ENCODE data around the gene BCAM.
"Not testable (repeated sequence)": the region's sequence is repeated elsewhere in the genome, so short reads cannot be mapped to it uniquely, and the experiment has no call there.

BCAM gene

DNA sequence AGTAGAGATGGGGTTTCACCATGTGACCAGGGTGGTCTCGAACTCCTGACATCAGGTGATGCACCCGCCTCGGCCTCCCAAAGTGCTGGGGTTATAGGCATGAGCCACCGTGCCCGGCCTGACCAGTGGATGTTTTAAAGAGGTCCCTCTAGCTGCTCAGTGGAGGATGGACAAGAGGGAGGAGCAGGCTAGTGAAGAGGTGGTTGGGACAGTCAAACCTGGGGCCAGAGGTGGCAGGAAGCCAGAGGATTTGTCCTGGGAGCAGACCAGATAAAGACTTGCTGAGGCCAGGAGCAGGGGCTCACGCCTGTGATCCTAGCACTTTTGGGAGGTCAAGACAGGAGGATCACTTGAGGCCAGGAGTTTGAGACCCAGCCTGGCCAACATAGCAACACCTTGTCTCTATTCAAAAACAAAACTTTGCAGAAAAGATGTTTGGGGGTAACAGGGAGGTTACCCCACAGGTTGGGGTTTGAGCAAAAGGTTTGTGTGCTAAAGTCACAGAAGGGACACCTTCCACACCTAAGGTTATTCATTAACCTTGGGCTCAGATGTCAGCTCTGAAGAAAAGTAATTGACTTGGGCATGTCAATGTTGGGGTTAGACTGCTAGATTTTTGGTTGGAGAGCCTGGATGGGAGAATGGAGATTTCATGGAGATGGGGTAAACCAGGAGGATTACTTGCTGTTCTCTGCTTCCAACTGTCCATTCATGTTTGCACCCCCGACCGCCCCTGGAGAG is 9.0 kb downstream of the BCAM start:
- no peak for DNase-seq (ENCODE audit: low read depth)

DNA sequence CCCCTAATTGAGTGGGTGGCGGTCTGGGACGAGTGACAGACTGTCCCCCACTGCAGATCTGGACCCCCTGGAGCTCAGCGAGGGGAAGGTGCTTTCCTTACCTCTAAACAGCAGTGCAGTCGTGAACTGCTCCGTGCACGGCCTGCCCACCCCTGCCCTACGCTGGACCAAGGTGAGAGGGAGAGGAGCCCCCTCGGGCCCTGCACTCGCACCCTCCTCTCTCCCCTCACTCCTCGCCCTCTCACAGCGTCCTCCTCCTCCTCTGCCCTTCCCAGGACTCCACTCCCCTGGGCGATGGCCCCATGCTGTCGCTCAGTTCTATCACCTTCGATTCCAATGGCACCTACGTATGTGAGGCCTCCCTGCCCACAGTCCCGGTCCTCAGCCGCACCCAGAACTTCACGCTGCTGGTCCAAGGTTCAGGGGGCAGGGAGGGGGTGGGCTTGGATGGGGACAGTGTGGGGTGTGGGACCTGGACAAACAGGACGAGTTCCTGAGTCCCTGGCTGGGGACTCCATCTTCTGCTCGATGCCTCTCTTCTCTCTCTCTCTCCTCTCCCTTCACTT is 9.6 kb downstream of the BCAM start:
- DNase-seq (ENCODE audit: low read depth) = no peak

DNA sequence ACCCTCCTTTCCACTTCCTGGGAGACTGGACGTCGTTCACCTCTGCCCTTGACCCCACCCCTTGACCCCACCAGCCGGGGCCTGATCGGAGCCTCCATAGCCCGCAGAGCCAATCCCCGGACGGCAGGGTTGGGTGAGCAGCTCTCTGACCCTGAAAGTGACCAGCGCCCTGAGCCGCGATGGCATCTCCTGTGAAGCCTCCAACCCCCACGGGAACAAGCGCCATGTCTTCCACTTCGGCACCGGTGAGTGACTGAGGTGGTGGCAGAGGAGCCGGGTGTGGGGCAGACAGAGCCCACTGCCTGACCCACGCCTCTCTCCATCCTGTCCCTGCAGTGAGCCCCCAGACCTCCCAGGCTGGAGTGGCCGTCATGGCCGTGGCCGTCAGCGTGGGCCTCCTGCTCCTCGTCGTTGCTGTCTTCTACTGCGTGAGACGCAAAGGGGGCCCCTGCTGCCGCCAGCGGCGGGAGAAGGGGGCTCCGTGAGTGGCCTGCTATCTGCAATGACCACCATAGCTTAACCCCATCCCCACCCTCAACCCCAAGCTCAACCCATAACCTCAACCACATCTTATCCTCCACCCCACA is 10.4 kb downstream of the BCAM start:
- DNase-seq (ENCODE audit: low read depth) = no peak

DNA sequence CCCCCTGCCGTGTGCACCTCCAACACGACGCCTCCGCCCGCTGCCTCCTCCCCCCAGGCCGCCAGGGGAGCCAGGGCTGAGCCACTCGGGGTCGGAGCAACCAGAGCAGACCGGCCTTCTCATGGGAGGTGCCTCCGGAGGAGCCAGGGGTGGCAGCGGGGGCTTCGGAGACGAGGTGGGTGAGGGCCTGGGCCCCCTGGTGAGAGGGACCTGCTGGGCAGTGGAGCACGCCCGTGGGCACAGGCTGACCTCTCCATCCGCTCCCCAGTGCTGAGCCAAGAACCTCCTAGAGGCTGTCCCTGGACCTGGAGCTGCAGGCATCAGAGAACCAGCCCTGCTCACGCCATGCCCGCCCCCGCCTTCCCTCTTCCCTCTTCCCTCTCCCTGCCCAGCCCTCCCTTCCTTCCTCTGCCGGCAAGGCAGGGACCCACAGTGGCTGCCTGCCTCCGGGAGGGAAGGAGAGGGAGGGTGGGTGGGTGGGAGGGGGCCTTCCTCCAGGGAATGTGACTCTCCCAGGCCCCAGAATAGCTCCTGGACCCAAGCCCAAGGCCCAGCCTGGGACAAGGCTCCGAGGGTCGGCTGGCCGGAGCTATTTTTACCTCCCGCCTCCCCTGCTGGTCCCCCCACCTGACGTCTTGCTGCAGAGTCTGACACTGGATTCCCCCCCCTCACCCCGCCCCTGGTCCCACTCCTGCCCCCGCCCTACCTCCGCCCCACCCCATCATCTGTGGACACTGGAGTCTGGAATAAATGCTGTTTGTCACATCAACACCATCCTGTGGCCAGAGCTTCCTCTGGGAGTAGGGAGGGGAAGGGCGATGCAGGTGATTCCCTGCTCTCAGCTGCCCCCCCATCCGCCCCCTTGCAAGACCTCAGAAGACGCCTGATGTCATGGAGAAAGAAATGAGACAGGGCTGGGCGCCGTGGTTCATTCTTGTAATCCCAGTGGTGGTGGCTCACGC is 12.0 kb downstream of the BCAM start:
- no peak for DNase-seq (ENCODE audit: low read depth)

DNA sequence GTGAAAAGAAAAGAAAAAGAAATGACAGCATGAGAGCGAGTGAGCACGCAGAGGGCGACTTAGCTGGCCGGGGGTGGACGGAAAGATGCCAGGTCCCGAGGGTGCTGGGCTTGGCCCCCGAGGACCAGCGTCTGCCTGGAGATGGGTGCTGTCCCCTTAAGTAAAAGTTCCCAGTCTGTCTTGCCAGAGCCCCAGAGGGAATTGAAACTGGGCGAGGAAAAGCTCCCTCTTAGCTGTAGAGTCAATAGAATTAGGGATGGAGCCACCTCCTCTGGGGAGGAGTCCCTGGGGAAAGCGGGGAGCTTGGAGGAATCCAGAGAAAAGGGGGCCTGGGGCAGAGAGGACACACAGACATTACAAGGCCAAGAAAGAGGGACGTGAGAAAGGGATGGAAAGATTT is 13.3 kb downstream of the BCAM start:
- DNase-seq (ENCODE audit: low read depth) = no peak

DNA sequence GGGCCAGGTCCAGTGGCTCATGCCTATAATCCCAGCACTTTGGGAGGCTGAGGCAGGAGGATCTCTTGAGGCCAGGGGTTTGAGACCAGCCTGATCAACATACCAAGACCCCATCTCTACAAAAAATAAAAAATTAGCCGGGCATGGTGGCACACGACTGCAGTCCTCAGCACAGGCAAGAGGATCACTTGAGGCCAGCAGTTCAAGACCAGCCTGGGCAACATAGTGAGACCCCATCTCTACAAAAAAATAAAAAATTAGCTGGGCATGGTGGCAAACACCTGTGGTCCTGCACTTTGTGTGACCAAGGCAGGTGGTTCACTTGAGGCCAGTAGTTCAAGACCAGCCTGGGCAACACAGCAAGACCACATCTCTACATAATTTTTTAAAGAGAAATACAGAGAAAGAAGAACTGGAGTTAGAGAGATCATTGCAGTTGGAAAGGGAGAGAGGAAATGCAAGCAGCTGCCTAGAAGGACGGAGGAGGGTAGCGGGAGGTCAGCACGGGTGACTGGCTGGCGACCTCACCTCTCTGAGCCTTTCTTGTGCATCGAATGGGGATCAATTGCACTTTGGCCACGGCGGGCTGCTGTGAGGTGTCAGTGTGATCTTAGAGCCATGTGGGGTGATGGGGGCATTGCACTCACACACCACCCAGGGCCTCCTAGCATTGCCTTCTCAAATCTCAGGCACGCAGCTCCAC is 13.9 kb downstream of the BCAM start:
- DNase-seq (ENCODE audit: low read depth) = no peak

DNA sequence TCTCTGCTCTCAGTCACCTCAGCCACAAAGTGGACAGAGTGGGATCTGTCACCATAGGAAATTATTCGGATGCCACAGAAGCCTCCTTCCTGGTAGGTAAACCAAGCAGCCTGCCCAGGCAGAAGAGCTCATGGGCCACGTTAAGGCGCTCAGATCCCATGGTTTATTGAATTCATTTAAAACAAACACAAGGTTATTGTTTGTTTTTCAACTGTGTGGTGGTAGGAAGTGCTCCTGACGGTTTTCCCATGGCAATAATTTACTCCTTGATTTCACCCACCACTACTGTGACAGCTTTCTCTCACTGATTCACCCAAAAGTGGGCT is 14.4 kb downstream of the BCAM start:
- DNase-seq (ENCODE audit: low read depth) = no peak

DNA sequence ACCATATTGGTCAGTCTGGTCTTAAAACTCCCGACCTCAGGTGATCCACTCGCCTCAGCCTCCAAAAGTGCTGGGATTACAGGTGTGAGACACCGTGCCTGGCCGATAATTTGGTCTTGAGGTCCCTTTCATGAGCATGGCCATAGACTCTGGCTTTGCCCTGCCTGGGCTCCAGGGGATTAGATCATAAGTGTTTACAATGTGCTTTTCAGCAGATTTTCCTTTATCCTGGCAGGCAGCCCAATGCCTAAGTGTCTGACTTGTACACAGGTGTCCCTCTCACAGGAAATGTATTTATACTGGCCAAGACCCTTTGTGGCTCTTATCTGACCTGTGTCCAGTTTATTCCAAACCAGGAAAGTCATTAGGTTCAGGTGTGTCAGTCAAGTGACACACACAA is 15.9 kb downstream of the BCAM start:
- DNase-seq (ENCODE audit: low read depth) = no peak

DNA sequence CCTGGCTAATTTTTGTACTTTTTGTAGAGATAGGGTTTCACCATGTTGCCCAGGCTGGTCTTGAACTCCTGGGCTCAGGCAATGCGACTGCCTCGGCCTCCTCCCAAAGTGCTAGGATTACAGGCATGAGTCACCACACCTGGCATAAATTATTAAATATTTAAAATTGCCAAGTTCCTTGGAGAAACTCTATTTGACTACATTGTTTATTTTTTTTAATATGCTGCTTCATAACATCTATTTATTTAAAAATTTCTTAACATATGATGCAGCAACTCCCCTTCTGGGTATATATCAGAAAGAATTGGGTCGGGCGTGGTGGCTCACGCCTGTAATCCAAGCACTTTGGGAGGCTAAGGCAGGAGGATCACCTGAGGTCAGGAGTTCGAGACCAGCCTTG is 24.0 kb downstream of the BCAM start:
- not testable (repeated sequence) for DNase-seq (ENCODE audit: low read depth)

DNA sequence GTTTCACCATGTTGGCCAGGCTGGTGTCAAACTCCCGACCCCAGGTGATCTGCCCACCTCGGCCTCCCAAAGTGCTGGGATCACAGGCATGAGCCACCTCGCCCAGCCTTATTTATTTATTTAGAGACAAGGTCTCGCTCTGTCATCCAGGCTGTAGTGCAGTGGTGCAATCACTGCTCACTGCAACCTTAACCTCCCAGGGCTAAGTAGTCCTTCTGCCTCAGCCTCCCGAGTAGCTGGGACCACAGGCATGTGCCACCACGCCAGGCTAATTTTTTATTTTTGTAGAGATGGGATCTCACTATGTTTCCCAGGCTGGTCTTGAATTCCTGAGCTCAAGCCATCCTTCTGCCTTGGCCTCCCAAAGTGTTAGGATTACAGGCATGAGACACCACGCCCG is 25.5 kb downstream of the BCAM start:
- not testable (repeated sequence) for DNase-seq (ENCODE audit: low read depth)

DNA sequence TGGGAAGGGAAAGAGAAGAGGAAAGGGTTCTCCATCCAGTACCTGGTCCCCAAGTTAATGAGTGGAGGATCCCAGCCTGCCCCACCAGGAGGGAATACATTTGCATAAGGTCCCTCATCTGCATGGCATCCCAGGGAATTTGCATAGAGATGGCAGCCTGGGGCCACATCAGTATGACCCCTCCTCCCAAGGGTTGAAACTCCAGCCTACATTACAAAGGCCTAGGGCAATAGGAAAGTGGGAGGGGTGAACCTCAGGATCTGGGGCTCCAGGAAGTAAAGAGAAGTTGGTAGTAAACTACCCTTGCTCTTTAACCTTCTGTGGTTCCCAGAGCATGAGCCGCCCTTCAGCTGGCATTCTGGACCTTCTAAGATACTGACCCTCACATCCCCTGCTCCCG is 30.4 kb downstream of the BCAM start:
- no peak for DNase-seq (ENCODE audit: low read depth)

DNA sequence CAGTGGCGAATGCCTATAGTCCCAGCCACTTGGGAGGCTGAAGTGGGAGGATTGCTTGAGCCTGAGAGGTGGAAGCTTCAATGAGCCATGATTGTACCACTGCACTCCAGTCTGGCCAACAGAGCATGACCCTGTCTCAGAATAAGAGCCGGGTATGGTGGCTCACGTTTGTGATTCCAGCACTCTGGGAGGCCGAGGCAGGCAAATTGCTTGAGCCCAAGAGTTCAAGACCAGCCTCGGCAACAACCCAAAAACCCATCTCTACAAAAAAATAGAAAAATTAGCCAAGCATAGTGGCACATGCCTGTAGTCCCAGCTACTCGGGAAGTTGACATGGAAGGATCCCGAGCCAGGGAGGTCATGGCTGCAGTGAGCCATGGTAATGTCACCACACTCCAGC is 31.9 kb downstream of the BCAM start:
- DNase-seq (ENCODE audit: low read depth) = no peak

DNA sequence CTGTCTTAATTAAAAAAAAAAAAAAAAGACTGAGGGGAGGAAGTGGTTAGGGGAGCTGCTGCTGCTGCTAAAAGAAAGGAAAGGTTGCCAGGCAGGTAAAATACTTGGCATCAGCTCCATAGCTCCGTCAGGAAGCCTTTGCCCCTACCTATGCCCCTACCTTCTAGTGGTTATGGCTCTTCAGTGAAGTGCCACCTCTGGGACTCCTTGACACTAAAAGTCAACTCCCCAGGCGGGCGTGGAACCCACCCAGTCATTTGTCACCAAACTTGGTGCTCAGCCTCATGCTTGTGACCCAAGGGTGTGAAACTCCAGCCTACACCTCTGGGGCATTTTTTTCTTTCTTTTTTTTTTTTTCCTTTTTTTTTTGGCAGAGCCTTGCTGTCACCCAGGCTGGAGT is 32.3 kb downstream of the BCAM start:
- no peak for DNase-seq (ENCODE audit: low read depth)

DNA sequence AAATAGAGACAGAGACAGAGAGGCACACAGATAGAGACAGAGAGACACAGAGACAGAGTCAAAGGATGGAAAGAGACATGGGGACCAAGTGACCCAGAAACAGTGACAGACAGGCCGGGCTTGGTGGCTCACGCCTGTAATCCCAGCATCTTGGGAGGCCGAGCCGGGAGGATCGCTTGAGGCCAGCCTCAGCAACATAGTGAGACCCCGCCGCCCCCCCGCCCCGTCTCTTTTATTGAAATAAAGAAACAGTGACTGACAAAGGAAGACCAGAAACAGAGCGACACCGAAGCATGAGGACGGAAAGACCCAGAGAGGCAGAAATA is 36.3 kb downstream of the BCAM start:
- no peak for DNase-seq (ENCODE audit: low read depth)

DNA sequence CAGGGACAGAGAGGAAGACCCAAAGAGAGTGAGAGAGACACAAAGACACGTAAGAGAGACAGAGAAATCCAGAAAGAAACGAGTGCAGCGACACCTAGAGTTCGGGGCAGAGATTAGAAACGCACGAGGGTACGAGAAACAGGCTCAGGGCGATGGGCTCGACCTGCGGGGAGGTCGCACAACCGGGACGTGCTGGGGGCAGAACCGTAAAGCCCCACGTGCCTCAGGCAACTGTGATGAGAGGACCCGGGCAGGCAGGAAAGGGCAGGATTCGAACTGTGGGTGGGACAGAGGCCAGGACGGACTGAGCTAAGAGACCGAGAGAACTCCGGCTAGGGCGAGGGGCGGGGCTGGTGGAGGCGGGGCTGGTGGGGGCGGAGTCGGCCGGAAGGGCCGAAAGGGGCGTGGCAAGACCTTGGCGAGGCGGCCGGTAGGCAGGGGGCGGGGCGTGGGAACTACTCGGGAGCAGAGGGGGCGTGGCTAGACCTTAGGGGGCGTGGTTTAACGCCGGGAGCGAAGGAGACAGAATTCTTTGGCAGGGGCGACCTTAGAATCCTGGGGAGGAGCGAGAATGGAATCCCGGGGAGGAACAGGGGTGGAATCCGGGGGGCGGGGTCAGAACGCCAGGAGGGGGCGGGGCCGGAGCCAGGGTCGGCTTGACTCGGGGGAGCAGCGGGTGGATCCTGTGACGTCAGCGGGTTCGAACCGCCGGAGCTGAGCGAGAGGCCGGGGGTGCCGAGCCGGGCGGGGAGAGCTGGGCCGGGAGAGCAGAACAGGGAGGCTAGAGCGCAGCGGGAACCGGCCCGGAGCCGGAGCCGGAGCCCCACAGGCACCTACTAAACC is 36.9 kb downstream of the BCAM start, which contains the start of gene NECTIN2:
TSS of gene NECTIN2 (plus strand) at position 686 of the 843 bp plus-strand sequence. CDS start 229 bp downstream, outside the sequence.
- peak; percentile 59 for DNase-seq (ENCODE audit: low read depth)

DNA sequence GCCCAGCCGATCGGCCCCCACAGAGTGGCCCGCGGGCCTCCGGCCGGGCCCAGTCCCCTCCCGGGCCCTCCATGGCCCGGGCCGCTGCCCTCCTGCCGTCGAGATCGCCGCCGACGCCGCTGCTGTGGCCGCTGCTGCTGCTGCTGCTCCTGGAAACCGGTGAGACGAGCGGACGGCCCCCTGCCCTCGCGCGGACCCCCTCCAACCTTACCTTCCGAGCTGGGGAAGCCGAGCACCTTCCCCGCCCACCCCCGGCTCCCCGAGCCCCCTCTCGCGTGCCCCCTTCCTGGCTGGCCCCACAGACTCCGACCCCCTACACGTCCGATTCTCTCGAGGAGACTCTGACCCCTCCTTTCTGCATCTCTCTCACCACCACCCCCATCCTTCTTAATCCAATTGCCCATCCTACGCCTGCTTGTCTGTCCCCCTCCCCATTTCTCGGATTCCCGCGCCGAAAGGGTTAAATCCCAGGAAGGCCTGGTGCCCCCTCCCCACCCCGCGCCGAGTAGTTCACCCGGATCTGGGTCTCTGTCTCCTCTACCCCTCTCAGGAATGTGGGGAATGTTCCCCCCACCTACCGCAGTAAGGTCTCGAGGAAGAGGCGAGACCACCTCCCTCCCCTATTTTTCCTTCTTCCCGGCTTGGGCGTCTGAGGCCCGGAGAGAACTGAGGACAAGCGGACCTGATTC is 37.7 kb downstream of the BCAM start:
- DNase-seq (ENCODE audit: low read depth) = no peak

DNA sequence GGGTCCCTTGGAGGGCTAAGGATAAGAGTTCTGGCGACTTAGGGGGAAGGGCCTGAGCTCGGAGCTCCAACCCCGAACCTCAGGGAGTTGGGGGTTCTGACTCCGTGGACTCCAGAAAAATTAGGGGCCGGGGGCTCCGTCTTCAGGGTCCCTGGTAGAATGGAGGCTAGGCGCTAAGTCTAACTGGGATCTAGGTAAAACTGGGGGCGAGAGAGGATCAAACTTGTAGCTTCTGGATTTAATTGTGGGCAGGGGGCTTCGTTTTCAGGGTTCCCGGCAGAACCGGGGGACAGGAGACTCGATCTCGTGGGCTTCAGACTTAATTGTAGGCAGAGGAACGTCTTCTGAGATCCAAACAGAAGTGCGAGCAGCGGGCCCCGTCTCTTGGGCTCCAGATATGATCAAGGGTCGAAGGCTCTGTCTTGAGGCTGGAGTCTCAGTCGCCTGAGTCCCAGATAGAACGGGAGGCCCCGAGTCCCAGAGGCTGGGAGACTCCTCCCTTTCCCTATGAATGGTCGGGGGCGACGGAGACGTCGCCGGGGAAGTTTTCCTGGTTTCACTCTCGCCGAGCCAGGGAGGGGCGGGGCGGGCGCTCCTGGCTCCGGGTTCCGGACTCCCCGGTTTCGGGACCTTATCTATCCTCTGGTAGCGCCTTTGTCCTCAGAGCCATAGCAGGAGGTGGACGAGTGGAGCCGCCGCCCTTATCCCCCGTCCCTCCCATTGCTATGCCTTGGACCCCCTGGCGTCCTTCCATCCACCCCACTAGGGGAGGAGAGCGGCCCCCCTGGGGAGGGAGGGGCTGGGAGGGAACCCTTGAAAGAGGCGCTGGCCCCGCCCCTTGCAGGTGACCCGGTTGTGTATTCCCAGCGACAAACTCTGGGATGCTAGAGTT is 38.5 kb downstream of the BCAM start:
- no peak for DNase-seq (ENCODE audit: low read depth)

DNA sequence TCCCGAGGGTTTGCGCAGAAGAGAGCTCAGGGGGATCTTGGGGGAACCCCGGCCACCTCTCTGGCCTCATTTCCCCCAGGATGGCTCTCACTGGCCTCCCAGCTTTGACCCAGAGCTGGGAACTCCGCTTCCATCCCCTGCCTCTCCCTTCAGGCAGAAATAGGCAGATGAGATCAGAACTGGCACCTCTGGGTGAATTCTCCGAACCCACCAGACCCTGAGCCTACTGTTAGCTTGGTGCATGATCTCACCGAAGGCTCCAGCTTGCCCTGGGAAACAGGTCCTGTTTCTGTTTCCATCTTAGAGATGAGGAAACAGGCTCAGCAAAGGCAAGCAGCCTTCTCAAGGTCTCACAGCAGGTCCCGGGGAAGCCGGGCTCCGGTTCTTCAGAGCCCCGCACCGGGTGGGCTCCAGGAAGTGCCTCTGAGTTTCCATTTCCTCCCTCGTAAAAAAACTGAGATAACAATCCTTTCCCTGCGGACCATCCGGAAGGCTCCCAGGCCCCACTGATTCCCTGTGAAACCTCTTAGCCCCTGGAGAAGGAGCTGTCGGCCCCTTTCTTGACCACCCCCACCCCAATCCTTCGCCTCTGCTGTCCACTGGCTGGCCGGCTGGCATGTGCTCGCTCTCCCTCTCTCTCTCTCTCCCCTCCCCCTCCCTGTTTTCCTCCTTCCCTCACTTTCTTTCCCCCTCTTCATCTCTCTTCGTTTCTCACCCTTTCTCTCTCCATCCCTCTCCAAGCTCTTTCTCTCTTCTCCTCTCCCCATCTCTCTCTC is 39.3 kb downstream of the BCAM start:
- no peak for DNase-seq (ENCODE audit: low read depth)

Measured in T-helper 22 cell (primary cell).